ENCODE measurements around the gene SHROOM1.
"Not testable (repeated sequence)": the region's sequence is repeated elsewhere in the genome, so short reads cannot be mapped to it uniquely, and the experiment has no call there.

Gene SHROOM1

DNA sequence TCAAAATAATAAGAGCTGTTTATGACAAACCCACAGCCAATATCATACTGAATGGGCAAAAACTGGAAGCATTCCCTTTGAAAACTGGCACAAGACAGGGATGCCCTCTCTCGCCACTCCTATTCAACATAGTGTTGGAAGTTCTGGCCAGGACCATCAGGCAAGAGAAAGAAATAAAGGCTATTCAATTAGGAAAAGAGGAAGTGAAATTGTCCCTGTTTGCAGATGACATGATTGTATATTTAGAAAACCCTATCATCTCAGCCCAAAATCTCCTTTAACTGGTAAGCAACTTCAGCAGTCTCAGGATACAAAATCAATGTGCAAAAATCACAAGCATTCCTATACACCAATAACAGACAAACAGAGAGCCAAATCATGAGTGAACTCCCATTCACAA lies 26.2 kb downstream of the SHROOM1 start:
- not testable (repeated sequence) for DNase-seq

DNA sequence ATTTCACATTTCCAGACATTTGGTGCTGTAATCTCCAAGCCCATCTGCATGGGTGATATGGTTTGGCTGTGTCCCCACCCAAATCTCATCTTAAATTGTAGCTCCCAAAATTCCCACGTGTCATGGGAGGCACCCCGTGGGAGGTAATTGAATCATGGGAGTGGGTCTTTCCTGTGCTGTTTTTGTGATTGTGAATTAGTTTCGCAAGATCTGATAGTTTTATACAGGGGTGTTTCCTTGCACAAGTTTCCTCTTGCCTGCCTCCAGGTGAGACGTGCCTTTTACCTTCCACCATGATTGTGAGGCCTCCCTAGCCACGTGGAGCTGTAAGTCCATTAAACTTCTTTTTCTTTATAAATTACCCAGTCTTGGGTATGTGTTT lies 27.8 kb downstream of the SHROOM1 start:
- not testable (repeated sequence) for DNase-seq

DNA sequence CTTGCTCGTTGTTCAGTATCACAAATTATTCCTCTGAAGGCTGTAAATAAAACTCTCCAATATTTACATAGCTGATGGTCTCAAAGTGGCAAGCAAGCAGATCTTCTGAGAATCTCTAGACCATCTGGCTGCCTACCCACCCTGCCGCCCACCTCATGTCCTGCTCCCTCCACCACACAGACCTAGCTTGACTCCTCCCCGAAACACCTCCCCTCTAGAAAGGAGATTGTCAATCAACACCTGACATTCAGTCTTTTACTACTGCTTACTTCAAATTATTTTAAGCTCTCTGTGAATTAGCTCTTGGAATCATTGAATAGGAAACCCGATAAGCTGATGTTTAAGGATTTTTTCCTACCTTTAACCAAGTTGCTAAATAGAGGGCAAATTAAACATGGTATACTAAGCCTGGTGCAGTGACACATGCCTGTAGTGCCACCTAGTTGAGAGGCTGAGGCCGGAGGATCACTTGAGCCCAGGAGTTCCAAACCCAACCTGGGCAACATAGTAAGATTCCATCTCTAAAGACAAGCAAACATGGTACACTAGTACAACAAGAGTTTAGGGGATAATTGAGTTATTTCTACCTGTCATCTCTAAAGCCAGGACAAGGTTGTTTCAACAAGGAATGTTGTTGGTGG lies 28.3 kb downstream of the SHROOM1 start:
- no peak for DNase-seq

DNA sequence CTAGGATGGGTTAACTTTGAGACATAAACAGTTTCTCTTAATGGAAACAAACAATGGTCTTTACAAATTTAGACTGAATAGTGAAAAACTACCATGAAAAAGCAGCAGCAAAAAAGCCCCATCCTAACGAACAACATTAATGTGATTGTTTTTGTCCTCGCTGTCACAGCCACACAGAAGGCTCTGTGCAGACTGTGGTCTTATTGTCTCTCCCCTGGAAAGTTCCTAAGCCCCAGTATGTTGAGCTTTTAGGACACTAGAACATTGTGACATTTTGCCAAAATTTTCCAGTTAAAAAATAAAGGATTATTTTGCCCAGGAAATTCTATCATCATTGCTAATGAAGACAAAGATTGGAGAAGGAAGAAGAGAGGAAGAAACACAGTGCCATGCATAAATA lies 29.9 kb downstream of the SHROOM1 start:
- DNase-seq: no peak

DNA sequence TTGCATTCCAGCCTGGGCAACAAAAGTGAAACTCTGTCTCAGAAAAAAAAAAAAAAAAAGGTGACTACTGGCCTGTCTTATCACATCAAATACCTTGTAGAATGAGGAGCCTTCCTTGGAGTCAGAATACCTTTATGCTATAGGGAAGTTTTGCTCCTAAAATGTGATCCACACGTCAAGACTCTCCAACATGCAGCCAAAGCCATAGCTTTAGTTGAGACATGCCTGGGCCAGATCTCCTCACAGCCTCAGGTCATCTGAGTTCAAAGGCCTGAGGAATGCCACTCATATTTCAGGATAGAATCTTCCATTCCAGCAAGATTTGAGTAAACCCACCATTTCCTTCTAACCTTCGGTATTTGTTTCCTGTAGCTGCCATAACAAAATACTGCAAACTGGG lies 31.1 kb downstream of the SHROOM1 start:
- DNase-seq: no peak

DNA sequence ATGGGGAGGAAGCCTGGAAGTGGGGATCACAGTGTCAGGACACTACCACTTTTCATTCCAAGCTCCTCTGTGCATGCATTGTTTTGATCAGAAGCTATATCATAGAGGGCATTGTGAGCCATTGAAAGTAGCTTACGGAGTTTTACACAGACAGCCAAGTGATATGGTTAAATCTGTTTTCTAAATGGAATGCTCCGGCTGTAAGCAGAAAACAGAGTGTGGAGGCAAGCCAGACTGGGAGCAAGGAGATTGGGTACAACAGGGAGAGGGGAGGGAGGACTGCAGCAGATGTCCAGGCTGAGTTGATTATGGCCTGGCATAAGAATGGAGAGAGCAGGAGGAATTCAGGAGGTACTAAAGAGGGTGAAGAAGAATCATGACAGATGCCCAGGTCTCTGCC lies 32.8 kb downstream of the SHROOM1 start:
- DNase-seq: no peak

DNA sequence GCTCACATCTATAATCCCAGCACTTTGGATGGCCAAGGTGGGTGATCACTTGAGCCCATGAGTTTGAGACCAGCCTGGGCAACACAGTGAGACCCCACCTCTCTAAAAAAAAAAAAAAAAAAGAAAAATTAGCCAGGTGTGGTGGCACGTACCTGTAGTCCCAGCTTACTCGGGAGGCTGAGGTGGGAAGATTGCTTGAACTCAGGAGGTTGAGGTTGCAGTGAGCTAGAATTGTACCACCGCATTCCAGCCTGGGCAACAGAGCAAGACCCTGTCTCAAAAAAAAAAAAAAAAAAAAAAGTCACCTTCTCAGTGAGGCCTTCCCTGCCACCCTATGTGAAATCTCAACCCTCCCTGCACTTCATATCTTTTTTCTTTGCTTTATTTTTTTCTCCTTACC lies 39.4 kb downstream of the SHROOM1 start:
- DNase-seq: no peak

DNA sequence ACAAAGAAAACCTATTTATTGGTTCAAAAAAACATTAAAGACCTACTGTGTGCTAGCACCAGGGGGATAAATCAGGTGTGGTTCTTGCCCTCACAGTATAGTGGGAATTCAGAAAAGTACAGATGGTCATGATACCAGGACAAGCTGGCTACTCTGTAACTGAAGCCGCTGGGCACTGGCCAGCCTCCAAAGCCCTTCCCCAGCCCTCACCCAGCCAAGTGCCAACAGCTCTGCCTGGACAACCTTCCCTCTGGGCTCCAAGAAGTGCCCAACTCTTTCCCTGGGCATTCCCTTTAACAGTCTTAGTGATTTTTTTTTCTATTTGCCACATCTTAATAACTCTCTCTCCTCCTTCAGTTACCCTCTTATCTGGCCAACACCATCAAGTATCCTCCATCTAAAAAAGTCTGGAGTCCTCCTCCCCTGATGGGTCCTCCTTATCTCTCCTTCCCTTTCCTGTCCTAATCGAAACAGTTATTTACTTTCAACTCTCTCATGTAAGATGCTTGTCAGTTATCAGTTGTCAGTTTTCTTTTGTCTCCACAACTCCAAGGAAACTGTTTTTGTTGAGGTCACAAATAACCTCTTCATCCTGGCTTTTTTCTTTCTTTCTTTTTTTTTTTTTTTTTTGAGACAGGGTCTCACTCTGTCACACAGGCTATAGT lies 40.1 kb downstream of the SHROOM1 start:
- no peak for DNase-seq

DNA sequence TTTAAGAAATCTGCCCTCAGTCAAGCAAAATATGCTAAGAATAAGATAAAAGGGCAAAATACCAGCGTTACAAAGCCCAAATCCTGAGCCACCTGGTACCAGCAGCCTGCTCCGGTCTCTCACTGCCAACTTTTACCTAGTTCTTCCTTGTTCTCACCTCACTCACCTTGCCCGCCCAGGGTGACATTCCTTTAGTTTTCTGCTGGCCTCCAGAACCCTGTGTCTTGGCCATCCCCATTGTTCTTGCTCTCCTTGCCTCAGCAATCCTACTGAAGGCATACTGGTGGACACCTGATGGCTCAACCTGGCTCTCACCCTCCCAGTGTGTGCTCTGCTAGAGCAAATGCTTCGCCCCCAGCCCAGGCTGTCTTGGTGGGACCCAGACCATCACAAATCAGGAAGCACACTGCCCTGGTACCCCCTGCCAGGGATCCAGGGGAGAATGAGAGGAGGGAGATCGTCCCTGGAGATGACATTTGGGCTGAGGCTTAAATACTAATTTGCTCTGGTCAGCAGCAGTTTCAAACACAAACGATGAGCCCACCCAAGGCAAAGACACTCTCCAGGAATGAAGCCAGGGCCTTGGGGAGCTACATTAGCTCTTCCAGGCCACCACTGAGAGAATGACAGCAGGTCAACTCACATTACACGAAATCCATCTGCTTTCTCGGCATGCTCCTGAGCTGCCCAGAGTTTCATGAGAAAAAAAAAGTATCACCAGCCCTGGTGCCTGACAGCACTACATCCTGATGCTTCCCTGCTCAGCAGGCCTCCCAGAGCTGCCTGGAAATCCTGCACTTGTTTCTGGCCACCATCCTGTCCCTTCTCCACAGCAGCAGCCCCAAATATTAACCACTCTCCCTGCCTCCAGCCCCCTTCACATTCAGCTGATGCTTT lies 41.2 kb downstream of the SHROOM1 start:
- no peak for DNase-seq

DNA sequence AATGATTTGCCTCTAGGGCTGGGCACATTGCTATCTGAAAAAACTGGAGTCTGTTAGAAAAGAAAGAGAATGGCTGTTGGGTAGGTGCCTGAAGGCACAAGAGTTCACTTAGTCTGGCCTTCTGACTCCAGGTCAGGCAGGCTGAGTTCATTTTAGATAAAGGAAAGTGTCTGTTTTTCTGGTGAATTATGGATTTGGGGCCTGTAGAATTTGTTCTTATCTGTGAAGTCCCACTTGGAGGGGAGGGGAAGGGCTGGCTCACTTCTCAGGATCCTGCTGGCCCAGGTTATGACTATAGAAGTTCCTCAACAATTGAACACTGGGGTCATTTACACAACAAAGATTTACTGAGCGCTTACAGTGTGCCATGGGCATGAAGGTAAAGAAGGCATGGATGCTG lies 41.9 kb downstream of the SHROOM1 start:
- no peak for DNase-seq

DNA sequence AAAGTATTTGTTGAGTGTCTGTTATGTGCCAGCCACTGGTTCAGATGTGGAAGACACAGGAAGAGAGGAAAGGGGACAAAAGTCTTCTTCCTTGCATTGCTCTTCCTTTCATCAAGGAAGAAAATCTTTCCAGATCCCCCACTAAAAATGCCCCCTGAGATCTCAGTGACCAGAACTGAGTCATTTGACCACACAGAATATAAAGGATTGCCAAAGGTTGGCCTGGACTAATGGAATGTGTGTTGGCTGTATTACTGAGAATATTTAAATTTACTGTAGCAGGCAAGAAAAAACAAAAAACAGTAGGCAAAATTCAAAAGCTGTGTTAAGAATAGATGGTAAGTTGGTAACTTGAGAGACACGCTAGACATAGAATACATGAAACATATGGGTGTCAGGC lies 43.4 kb downstream of the SHROOM1 start:
- DNase-seq: no peak

DNA sequence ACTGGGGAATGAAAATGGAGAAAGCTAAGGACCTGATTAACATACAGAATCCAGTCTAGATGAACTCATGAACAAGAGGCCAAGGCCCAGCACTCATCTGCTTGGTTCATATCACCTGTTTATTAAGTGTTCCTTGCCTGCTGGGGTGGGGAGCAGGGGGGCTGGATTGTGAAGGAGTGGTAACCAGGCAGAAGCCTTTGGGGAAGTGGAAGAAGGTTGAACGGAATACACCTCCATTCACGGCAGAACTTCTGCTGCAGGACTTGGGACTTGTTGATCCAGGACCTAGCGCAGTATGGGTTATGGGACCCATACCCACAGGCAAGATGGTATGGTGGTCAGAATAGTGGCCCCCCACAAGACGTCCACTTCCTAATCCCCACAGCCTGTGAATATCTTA lies 44.6 kb downstream of the SHROOM1 start:
- no peak for DNase-seq

DNA sequence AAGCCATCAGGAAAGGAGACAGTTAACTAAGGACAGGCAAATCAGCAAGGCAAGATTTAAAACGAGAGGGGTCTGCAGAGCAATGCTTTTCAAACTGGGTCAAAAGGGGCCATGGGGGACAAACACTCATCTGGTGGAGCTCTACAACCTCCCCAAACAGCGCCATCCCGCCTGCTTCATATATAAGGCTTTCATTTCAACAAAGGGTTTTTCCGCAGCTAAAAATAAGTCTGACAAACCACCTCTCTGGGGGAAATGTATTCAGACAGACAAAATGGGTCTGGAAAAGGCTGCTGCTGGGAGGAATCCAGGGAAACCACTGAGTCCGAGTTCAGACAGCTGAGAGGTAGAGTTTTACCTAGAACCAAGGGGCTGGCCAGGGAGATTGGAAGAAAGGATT lies 45.1 kb downstream of the SHROOM1 start:
- DNase-seq: no peak

DNA sequence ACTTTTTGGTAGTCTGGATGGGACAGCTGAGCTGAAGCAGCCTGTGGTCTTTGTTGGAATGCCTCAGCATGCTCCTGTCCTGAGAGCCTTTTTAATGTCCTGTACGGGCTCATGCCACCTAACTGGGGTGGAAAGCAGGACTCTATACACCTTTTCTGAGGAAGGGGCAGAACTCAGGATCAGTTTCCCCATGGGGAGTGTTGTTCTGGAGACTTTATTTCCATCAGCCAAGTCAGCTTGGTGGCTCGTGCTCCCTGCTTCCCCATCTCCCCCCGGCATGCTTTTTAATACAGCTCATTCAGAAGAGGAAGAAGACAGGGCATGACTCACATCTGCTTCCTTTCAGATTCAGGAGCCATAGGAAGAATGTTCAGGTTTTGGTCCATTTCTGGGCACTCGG lies 48.3 kb downstream of the SHROOM1 start:
- no peak for DNase-seq

DNA sequence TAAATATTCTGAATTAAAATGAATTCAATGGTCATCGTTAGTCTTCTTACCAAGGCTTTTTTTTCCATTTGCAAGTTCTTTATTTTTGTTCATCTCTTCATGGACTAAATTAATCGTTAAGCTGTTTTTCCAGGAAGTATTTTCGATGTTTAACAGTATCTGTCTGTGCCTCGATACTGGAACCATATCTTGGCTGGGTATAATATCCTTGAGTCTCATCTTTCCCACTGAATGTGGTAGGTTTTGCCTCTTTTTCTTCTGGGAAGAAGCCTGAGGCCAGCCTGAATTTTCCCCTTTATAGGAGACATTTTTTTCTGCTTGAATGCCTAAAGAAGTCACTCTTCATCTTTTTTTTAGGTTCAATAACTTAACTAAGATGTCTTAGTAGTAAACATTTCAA lies 49.4 kb downstream of the SHROOM1 start:
- DNase-seq: no peak

DNA sequence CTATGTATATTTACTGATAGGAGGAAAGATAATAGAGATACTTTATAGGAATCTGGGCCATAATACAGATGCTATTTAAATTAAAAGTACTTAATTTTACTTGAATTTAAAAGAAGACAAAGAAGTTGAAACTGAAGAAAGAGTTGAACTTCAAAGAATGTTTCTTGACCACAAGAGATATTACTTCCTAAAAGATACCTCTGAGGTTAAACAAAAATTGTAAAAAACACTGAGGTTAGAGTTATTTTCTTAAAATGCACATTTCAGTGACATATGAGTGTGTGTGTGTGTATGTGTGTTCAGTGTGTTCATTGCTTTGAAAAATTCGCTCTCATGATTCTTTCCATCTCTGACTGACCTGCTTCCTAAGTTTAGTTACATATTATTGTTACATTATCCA lies 49.9 kb downstream of the SHROOM1 start:
- DNase-seq: no peak

DNA sequence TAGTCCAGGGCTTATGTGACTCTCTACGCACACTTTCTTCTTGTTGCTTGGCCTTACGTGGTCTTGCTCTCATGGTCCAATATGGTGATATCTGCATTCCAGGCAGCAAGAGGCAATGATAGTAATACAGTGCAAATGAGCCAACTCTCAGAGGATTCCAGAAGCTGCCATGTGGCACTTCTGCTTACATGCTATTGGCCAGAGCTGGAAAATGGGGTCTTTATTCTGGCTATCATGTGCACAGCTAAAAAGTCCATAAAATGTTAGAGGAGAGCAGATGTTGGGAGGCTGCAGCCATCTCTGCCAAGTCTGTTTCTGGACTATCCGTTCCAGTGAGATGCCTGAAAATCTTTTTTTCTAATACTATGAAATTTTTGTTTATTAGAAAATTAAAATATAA lies 50.5 kb downstream of the SHROOM1 start:
- DNase-seq: no peak

DNA sequence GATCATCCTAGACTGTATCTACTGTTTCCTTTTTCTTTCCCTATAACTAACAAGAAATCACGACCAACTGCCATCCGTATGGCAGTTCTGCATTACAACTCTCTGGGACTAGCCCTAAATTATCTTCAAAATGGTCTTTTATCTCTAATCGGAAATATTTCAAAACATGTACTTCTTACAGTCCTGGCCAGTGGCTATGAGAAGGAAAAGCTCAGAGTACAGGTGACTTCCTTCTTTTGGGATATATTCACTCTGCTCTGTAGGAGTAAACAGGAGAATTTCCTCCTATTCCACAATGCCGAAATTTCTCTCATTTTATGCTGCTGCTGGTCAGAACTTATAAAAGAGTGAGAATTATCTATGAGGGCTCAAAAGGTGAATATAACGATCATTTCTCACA lies 51.6 kb downstream of the SHROOM1 start:
- no peak for DNase-seq

DNA sequence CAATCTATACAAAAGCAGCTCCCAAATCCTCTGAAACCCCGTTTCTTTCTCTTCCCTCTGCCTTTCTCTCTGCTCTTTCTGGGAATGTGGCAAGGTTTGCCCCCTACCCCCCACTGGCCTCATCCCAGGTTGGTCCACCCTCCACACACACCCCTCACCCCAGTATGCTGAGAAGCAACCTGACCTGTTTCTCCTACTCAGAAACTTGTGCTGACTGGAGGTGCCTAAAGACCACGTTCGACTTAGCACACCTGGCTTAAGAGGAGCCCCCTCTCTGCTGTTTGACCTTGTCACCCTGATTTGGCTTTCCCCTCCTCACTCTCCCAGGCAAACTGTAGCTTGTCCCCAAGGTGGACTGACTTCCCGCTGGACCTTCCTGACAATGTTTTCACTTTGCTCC lies 52.3 kb downstream of the SHROOM1 start:
- no peak for DNase-seq

DNA sequence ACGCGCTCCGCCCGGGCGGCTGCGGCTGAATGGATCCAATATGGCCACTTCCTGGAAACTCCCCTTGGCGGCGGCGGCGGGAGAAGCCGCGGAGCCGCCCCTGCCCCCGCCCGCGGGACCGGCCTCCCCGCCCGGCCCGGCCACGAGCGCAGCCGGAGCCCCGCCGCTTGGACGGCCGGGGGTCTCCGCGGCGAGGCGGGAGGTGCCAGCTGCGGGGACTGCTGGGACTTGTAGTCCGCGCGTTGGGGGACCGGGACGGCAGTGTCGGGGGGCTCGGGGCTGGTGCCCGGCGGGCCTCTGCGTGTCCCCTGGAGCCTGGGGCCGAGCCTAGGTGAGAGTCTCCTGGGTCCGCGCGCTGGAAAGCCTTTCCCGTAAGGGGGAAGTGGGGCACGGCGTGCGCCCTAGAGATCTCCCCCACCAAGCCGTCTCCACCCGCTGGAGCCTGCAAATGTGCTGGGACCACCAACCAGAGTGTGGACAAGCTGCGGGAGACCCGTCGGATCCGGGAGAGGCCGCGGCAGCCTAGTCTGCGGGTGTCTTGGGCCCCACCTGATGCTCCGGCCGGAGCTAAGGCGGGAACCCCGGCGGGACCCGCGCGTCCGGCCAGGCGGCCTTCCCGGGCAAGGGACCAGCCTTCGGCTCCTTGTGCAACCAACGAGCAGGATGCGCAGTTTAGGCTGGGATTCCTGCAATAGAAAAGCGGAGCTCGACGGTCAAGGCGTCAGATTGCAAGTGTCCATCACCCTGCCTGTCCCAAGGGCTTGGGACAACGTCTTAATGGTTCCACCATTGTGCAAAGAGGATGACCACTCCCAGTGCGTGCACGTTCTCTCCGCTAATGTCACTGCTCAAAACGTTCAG lies 53.0 kb downstream of the SHROOM1 start, which contains the start of gene SEPTIN8:
TSS of gene SEPTIN8 (minus strand) at position 31 of the 861 bp plus-strand sequence. CDS start 102 bp downstream, outside the sequence.
- DNase-seq: peak; percentile 54

DNA sequence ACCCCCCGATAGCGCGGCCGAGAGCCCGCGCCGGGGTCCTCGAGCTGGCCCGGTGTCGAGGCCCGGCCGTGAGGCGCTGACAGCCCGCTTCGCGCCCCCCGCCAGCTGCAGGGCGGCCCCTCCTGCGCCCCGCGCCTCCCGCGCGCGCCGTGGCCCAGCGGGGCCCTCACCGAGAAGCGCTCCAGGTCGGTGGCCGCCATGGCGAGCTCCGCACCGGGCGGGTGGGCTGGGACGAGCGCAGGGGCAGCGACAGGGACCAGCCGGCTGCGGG lies 53.6 kb downstream of the SHROOM1 start:
- no peak for DNase-seq

DNA sequence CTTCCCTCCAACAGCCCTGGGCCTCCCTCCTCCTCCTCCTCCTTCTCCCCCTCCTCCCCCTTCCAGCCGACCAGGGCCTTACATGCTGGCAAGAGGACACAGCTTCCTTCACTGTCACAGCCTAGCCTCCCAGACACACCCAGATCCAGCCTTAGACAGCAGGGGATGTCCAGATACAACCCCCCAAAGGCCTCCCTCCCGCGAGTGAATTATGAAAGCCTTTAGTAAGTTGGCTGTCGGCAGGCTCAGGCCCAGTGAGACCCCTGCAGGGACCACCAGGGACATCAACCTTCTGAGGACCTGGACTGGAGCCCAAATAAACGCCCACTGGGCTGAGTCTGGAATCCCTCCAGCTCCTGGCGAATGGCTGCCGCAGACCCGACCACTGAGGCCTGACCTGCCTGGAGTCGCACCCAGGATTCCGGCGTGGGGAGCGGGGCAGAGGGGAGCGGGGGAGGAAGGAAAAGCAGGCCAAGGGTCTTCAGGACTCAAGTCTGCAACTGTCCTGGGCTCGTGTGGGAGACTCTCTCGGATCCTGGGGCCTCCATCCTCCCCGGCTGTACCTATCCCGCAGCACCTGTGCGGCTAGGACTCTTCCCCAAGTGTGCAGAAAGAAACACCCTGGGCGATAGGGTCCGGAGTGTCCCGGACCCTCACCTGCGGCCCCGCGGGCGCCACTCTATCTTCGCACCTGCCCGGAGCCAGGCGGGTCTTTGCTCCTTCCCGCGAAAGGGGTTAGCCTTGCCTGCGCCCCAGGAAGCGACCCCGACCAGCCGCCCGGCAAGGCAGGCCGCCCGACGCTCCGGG lies 54.1 kb downstream of the SHROOM1 start:
- no peak for DNase-seq
